GM12864 (cell line): ENCODE measurements around the gene CHST11.

ENCODE experiments used
- DNase-seq: peaks from one replicate; pipeline ENCODE4 v3.0.0-alpha.2; 2011; ENCODE audit warnings: low read depth
- H3K4me3 ChIP-seq: 2 replicates; pipeline ENCODE4 v1.5.1; 2011; ENCODE audit warnings: mild to moderate bottlenecking, low read depth, low read length, control low read depth
- TF ChIP-seq, protein P1 (sequence below): IDR thresholded peaks from 2 replicates; pipeline ENCODE4 v1.5.1; 2011; ENCODE audit warnings: low read depth, mild to moderate bottlenecking, moderate library complexity, low read length, control low read depth, inconsistent platforms; ENCODE audit errors: missing control alignments

CHST11 gene

DNA sequence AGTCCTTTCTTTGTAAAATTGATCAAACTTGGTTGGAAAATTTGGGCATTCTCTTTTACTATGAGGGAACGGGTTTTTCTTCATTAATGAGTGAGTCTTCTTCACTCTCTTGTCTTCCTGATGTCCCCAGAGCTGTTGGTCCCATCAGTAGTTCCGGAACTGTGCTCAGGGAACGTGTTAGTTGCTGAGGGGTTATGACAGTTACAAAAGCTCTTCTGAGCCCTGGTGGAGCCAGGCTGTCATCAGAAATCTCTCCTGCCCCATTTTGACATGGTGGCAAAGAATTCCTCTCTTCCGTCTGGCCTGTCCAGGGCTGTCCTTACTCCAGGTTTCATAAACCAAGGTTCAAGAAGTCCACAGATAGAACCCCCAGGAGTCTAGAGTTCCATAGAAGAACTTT lies 292.8 kb downstream of the CHST11 start:
- TF ChIP-seq, protein P1, sequence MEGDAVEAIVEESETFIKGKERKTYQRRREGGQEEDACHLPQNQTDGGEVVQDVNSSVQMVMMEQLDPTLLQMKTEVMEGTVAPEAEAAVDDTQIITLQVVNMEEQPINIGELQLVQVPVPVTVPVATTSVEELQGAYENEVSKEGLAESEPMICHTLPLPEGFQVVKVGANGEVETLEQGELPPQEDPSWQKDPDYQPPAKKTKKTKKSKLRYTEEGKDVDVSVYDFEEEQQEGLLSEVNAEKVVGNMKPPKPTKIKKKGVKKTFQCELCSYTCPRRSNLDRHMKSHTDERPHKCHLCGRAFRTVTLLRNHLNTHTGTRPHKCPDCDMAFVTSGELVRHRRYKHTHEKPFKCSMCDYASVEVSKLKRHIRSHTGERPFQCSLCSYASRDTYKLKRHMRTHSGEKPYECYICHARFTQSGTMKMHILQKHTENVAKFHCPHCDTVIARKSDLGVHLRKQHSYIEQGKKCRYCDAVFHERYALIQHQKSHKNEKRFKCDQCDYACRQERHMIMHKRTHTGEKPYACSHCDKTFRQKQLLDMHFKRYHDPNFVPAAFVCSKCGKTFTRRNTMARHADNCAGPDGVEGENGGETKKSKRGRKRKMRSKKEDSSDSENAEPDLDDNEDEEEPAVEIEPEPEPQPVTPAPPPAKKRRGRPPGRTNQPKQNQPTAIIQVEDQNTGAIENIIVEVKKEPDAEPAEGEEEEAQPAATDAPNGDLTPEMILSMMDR, result no peak
- no peak overlapping the region for H3K4me3 ChIP-seq
- no peak for DNase-seq

DNA sequence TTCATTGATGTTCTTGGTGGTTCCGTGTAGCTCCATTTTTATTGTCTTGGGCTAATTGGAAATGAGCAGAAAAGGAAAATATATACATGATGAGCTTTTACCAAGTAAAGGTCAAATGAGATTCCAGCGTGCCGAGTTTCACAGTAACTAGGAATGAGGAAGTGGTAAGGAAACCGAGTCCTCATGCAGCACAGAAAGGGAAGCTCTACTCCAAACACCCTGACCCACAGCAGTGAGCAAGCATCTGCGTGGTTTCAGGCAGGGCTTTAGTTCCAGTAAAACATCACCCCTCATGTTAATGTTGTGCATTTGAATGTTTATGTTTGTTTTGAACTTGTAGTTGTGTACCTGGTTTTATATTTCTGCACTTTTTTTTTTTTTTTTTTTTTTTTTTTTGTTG lies 293.3 kb downstream of the CHST11 start:
- H3K4me3 ChIP-seq, result no peak overlapping the region
- DNase-seq, result peak; percentile 65
- TF ChIP-seq, protein P1, result no peak

DNA sequence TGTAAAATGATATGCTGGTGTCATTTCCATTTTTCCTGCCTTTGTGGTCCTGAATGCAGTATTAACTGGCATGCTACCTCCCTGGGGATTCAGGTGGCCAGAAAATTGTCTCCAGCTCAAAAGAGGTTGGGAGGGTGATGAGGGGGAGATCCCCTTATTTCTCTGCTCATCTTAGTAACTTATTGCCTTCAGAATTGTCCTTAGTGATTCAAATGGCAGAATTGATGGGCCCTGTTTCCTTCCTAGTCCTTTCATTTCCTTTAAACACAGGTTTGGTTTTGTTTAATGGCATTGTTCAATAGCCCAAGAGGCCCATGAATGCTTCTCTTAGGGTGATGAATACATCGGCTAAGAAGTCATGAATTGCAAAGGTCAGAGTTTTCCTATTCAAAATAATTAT lies 294.4 kb downstream of the CHST11 start:
- DNase-seq, result no peak
- no peak overlapping the region for H3K4me3 ChIP-seq
- TF ChIP-seq, protein P1, result no peak

GRCh38 chr12:104751594-104751993 lies 294.8 kb downstream of the CHST11 start:
- H3K4me3 ChIP-seq, result no peak overlapping the region
- no peak for DNase-seq
- TF ChIP-seq, protein P1, result no peak

- H3K4me3 ChIP-seq, result no peak overlapping the region
- TF ChIP-seq, protein P1, result no peak
- DNase-seq, result no peak
These were observed 295.3 kb downstream of the CHST11 start for GRCh38 chr12:104752016-104752415.

- DNase-seq, result no peak
- TF ChIP-seq, protein P1, result no peak
- H3K4me3 ChIP-seq, result no peak overlapping the region
These were observed 296.1 kb downstream of the CHST11 start for GRCh38 chr12:104752881-104753280.

DNA sequence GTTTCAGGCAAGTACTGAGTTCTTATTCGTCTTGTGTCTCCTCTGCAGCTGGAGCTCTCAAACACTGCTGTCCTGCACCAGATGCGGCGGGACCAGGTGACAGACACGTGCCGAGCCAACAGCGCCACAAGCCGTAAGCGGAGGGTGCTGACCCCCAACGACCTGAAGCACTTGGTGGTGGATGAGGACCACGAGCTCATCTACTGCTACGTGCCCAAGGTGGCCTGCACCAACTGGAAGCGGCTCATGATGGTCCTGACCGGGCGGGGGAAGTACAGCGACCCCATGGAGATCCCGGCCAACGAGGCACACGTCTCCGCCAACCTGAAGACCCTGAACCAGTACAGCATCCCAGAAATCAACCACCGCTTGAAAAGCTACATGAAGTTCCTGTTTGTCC lies 300.2 kb downstream of the CHST11 start:
- no peak overlapping the region for H3K4me3 ChIP-seq
- TF ChIP-seq, protein P1, result no peak
- DNase-seq, result no peak
